ENCODE measurements around the gene INSC. TPM values are rescaled to one million over a fixed set of nuclear protein-coding genes. Genes with fewer than 3 reads are reported as not detected.

INSC gene
- total and polyA plus RNA-seq, 2 donors, result 0.68 to 3.0 TPM

DNA sequence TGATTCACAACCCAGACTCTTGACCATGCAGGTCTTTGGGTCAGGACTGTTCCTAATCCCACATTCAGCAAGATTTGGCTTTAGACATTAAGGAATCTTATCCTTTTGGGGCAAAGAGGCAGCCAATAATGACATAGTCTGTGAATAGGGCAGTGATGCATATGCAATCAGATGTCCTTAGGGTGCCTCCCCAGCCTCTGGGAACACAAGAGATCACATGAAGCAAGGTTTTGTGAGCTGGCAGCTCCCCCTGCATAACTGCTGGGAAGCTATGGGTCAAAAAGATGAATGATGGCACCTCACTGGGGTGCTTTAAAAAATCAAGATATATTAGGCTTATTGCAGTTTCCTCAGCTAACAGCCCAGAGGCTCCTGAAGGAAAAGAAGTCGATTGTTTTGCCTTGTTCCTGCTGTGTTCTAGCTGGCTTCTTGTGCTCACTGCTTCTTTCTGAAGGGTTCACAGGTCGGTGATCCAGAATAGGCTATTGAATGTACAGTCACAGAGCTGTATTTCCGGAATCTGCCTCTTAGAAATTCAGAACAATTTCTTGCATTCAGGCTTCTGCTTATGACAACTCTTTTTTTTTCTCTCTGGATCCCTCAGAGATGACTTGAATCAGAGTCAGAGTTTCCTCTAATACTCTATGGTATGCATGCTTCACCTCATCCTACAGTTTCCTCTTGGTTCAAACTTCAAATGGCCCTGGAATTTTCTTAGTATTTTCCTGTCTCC, 31.7 kb downstream of the INSC start:
- H3K36me3 ChIP-seq (ENCODE audit: insufficient read depth), result no peaks in the 10 kb centered on the region
- no peak for DNase-seq (ENCODE audit: extremely low spot score)
- WGBS, result 67% methylated on average over 3 of the region's 3 CpGs
- no peak overlapping the region for H3K27ac ChIP-seq (ENCODE audit: low read depth)
- no peak overlapping the region for H3K4me3 ChIP-seq (ENCODE audit: low read depth, low read length)
- H3K4me1 ChIP-seq (ENCODE audit: insufficient read depth), result no peaks in the 10 kb centered on the region

DNA sequence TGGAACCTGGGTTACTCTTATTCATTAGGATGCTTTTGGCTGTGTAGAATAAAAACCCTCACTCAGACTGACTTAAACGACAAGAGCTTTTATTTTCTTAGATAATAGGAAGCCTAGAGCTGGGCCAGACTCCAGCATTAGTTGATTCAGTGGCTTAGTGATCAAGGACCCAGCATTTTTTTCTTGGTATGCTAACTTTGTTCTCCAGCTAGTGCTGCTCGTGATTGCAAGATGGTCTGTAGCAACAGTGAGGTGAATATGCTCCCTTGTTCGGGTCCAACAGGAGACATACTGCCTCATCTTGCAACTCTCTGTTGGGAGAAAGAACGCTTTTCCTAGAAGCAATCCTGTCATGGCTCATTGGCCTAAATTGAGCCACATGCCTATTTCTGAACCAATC, 33.4 kb downstream of the INSC start:
- no peak overlapping the region for H3K4me3 ChIP-seq (ENCODE audit: low read depth, low read length)
- H3K4me1 ChIP-seq (ENCODE audit: insufficient read depth), result no peaks in the 10 kb centered on the region
- 59% methylated on average over 4 of the region's 4 CpGs for WGBS
- no peak overlapping the region for H3K27ac ChIP-seq (ENCODE audit: low read depth)
- DNase-seq (ENCODE audit: extremely low spot score), result no peak
- H3K36me3 ChIP-seq (ENCODE audit: insufficient read depth), result no peaks in the 10 kb centered on the region

DNA sequence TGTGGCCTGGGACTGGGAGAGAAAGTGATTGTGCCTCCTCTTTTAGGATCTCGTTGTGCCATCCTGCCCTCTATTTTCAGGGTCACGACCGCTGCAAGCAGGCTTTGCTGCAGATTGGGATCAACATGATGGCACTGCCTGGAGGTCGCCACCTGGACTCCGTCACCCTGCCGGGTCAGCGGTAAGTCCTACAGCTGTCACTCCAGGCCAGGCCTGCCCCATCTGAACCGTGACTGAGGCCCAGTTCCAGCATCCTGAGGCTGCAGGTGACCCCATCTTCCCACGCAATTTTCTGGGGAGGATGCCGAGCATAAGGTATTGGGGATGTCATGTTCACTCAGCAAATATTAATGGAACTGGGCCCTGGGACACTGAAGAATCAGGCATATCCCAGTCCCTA, 34.3 kb downstream of the INSC start:
- no peak overlapping the region for H3K27ac ChIP-seq (ENCODE audit: low read depth)
- H3K4me3 ChIP-seq (ENCODE audit: low read depth, low read length), result no peak overlapping the region
- WGBS, result 91% methylated on average over 10 of the region's 10 CpGs
- DNase-seq (ENCODE audit: extremely low spot score), result no peak
- H3K36me3 ChIP-seq (ENCODE audit: insufficient read depth), result no peaks in the 10 kb centered on the region
- H3K4me1 ChIP-seq (ENCODE audit: insufficient read depth), result no peaks in the 10 kb centered on the region

- Histone ChIP-seq H3K4me1 (ENCODE audit: insufficient read depth) (no peaks in the 10 kb centered on the region), H3K36me3 (ENCODE audit: insufficient read depth) (no peaks in the 10 kb centered on the region), H3K4me3 (ENCODE audit: low read depth, low read length) (no peak overlapping the region), H3K27ac (ENCODE audit: low read depth) (no peak overlapping the region)
- DNase-seq (ENCODE audit: extremely low spot score), result no peak
- 73% methylated on average over 1 of the region's 1 CpG for WGBS
These were observed 35.8 kb downstream of the INSC start for GRCh38 chr11:15150507-15150906.

- H3K36me3 ChIP-seq (ENCODE audit: insufficient read depth), result no peaks in the 10 kb centered on the region
- DNase-seq (ENCODE audit: extremely low spot score), result no peak
- H3K27ac ChIP-seq (ENCODE audit: low read depth), result no peak overlapping the region
- no peak overlapping the region for H3K4me3 ChIP-seq (ENCODE audit: low read depth, low read length)
- H3K4me1 ChIP-seq (ENCODE audit: insufficient read depth), result peaks cover 1% of the 10 kb centered on the region
These were observed 38.5 kb downstream of the INSC start for GRCh38 chr11:15153231-15153630.

DNA sequence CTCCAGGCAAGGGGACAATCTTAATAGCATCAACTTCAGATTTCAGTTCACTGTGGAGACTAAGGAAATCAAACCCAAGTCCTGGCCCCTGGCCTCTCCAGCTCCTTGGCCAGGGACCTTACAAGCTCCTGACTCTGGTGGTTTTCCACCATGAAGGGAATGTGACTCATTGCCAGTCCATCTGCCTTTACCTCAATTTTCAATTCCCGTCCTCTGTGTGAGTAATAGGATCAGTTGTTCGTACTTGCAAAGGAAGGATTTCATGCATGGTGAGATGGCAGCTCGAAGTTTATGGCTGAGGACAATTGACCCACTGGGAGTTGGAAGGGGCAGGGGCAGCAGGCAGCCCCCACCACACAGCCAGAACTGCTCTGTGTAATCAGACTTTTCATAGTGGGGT, 42.5 kb downstream of the INSC start:
- H3K4me3 ChIP-seq (ENCODE audit: low read depth, low read length), result no peak overlapping the region
- WGBS, result 87% methylated on average over 3 of the region's 3 CpGs
- H3K27ac ChIP-seq (ENCODE audit: low read depth), result no peak overlapping the region
- no peaks in the 10 kb centered on the region for H3K36me3 ChIP-seq (ENCODE audit: insufficient read depth)
- DNase-seq (ENCODE audit: extremely low spot score), result no peak
- H3K4me1 ChIP-seq (ENCODE audit: insufficient read depth), result peaks cover 3% of the 10 kb centered on the region

DNA sequence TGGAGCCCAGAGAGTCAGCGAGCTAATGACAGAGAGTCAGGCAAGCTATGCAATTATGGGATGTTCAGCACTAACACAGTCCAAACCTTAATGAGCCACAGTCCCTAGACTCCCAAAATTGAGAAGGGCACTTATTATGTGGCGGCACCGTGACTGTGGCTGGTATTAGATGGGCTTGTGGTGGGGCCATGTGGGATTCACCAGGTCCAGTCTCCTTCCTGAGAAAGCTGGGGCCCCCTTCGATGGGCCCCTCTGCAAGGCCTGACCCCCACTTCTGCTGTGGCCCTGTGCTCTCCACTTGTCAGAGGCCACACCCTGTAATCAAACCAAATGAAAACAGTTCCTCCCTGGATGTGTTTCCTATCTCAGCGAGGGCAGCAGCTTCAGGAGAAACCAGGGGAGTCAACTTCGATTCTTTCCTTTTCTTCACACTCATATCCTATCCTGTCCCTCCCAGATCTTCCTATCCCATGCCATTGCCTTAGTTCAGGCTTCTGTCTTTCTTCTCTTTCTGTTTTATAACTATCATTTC, 42.9 kb downstream of the INSC start:
- Histone ChIP-seq H3K36me3 (ENCODE audit: insufficient read depth) (no peaks in the 10 kb centered on the region), H3K4me3 (ENCODE audit: low read depth, low read length) (no peak overlapping the region), H3K27ac (ENCODE audit: low read depth) (no peak overlapping the region), H3K4me1 (ENCODE audit: insufficient read depth) (peaks cover 3% of the 10 kb centered on the region)
- DNase-seq (ENCODE audit: extremely low spot score), result no peak
- 83% methylated on average over 6 of the region's 6 CpGs for WGBS

DNA sequence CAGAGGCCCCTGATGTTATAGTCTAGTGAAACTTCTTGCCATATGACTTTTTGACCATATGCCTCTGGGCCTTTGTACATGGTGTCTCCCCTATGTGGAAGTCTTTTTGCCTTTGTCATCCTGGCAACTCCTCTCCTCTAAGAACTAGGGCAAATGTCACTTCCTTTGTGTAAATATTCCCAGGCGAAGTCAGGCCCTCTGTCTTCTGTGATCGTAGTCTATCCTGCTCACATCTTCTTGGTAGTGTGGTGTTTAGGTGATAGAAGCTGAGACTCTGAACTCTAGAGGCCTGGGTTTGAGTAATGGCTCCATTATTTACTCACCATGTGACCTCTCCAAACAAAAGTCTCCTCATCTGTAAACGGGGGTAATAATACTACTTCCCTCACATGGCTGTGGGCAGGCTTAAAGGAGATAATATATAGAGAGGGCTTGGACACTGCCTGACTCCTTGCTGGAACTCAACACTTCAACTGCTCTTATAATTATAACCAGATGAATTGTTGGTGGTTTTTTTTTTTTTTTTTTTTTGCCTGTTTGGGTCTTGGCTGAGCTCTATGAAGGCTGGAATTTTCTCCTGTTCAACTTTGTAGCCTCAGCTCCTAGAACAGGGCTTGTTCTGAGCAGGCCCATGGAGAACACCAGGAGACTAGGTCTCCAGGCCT, 43.8 kb downstream of the INSC start:
- 45% methylated on average over 3 of the region's 3 CpGs for WGBS
- no peaks in the 10 kb centered on the region for H3K36me3 ChIP-seq (ENCODE audit: insufficient read depth)
- no peak for DNase-seq (ENCODE audit: extremely low spot score)

DNA sequence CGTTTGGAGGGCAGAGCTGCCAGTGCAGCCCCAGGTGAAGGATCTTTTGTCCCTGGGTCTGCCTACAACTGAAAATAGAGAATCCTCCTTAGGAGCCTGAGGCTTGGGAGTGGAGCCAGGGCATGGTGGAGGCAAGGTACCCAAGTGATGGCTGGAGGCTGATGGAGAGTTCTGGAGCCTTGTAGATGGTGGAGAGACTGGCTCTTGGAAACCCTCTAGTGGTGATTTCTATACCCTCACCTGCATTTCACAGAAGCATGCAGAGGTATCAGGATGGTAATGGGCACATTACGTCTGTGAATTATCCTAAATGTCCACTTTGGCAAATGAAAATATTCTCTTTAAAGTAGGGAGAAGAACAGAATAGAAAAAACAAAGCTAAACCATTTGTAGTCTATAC, 44.4 kb downstream of the INSC start:
- no peak for DNase-seq (ENCODE audit: extremely low spot score)
- WGBS, result 67% methylated on average over 2 of the region's 2 CpGs
- no peaks in the 10 kb centered on the region for H3K36me3 ChIP-seq (ENCODE audit: insufficient read depth)
- H3K27ac ChIP-seq (ENCODE audit: low read depth), result no peak overlapping the region
- no peak overlapping the region for H3K4me3 ChIP-seq (ENCODE audit: low read depth, low read length)
- peaks cover 3% of the 10 kb centered on the region for H3K4me1 ChIP-seq (ENCODE audit: insufficient read depth)

More for the DNA sequence above, 43.8 kb downstream of the INSC start:
- H3K27ac ChIP-seq (ENCODE audit: low read depth), result no peak overlapping the region
- peaks cover 3% of the 10 kb centered on the region for H3K4me1 ChIP-seq (ENCODE audit: insufficient read depth)
- no peak overlapping the region for H3K4me3 ChIP-seq (ENCODE audit: low read depth, low read length)

DNA sequence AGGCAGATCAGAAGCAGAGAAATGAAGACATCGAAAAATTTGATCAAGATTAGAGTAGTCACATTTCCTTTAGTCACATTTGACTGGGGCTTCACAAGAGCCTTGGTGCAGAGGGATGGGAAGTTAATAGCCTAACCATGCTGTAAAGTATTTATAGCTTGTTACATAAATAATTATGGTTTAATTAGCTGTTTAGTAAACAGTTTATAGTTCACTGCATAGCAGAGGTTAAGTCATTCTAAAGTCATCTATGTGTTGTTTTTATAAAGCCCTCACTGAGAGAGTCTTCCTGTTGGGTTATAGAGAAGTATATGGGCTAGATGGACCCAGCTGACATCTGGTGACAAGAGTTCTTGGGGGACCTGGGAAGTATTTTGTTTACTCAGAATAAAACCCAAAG, 47.1 kb downstream of the INSC start:
- DNase-seq (ENCODE audit: extremely low spot score), result no peak
- Histone ChIP-seq H3K4me1 (ENCODE audit: insufficient read depth) (peaks cover 3% of the 10 kb centered on the region), H3K36me3 (ENCODE audit: insufficient read depth) (no peaks in the 10 kb centered on the region), H3K4me3 (ENCODE audit: low read depth, low read length) (no peak overlapping the region), H3K27ac (ENCODE audit: low read depth) (no peak overlapping the region)
- 59% methylated on average over 1 of the region's 1 CpG for WGBS

GRCh38 chr11:15163136-15163535, 48.4 kb downstream of the INSC start:
- H3K4me3 ChIP-seq (ENCODE audit: low read depth, low read length), result no peak overlapping the region
- H3K4me1 ChIP-seq (ENCODE audit: insufficient read depth), result peaks cover 3% of the 10 kb centered on the region
- no peak overlapping the region for H3K27ac ChIP-seq (ENCODE audit: low read depth)
- H3K36me3 ChIP-seq (ENCODE audit: insufficient read depth), result no peaks in the 10 kb centered on the region
- no peak for DNase-seq (ENCODE audit: extremely low spot score)

DNA sequence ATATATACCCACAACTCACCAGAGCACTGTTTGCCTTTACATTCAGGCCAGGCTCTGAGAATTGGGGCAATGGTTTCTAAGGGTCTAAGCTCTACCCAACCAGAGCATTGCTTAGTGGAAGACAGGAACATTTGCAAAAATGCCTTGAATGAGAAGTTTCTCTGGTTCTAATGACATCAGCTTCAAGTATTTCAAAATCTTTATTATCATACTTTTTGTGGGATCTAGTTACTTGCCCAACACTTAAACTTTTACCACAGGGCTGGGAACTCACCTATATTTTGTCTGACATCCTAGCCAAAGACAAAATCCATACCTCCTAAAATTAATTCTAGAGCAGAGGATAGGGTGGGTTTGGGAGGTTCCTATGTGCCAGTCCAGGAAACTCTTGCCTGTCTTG, 51.5 kb downstream of the INSC start:
- Histone ChIP-seq H3K36me3 (ENCODE audit: insufficient read depth) (no peaks in the 10 kb centered on the region), H3K4me1 (ENCODE audit: insufficient read depth) (no peaks in the 10 kb centered on the region), H3K27ac (ENCODE audit: low read depth) (no peak overlapping the region), H3K4me3 (ENCODE audit: low read depth, low read length) (no peak overlapping the region)
- no peak for DNase-seq (ENCODE audit: extremely low spot score)

GRCh38 chr11:15169815-15170551, 55.3 kb downstream of the INSC start:
- no peaks in the 10 kb centered on the region for H3K4me1 ChIP-seq (ENCODE audit: insufficient read depth)
- no peaks in the 10 kb centered on the region for H3K36me3 ChIP-seq (ENCODE audit: insufficient read depth)
- H3K27ac ChIP-seq (ENCODE audit: low read depth), result no peak overlapping the region
- 78% methylated on average over 4 of the region's 4 CpGs for WGBS
- H3K4me3 ChIP-seq (ENCODE audit: low read depth, low read length), result no peak overlapping the region
- DNase-seq (ENCODE audit: extremely low spot score), result no peak

DNA sequence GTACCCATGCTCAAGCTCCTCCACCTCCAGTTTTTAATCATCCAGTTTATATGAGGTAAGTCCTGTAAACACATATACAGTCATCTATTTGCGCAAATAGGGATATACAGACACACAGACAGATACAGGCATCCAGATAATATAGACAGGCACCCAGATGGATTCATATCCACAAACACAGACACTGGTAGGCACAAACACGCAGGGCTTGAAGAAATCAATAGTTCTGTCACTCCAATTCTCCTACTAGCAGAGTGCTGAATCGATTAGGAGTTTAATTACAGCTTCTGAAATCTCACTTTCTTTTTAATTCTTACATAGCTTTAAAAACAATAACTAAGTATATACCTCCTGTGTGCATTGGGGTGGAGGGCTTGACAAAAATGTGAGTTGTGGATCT, 56.0 kb downstream of the INSC start:
- H3K27ac ChIP-seq (ENCODE audit: low read depth), result no peak overlapping the region
- DNase-seq (ENCODE audit: extremely low spot score), result no peak

More for the DNA sequence above, 56.0 kb downstream of the INSC start:
- no peaks in the 10 kb centered on the region for H3K36me3 ChIP-seq (ENCODE audit: insufficient read depth)
- H3K4me1 ChIP-seq (ENCODE audit: insufficient read depth), result no peaks in the 10 kb centered on the region
- no peak overlapping the region for H3K4me3 ChIP-seq (ENCODE audit: low read depth, low read length)
- 87% methylated on average over 3 of the region's 3 CpGs for WGBS
